ENCODE measurements around the gene PPP1R36.
"Not testable (repeated sequence)": the region's sequence is repeated elsewhere in the genome, so short reads cannot be mapped to it uniquely, and the experiment has no call there.

PPP1R36 gene

GRCh38 chr14:64569646-64570045 is 19.9 kb downstream of the PPP1R36 start:
- not testable (repeated sequence) for H3K4me1 Mint-ChIP-seq (ENCODE audit: low read depth); H3K36me3 Mint-ChIP-seq (ENCODE audit: low read depth); H3K4me3 Mint-ChIP-seq; H3K9me3 Mint-ChIP-seq; H3K27ac Mint-ChIP-seq
- H3K27me3 Mint-ChIP-seq (ENCODE audit: low read depth), result peaks cover 25% of the 10 kb centered on the region

DNA sequence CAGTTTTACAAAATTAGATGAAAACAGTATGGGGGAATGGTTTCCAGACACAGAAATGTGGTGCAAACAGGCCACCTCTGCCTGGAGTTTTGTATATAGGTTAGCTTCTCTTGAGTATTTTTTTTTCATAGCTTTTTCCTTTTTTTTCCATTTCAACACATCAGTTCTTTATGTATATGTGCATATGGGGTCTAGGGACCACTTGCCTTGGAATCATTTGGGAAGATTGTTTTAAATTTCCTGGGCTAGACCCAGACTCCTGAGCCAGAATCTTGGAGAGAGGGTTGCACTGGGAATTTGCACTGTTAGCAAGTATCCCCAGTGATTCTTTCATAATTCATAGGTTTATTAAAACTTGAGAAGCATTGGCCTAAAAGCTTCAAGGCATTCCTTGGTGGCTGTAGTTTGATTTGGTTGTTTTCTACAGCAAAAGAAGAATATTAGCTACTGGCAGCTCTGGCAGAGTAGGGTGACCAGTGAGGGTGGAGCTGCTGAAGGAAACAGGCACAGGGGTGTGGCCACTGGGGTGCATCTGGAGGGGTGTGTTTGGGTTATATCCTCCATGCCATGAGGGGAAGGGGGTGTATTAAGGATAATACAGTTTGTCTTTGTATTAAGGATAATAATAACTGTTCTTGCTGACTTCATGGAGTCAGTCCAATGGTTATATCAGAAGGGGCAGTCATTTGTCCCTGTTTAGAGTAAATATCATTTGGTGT is 22.8 kb downstream of the PPP1R36 start:
- no peaks in the 10 kb centered on the region for H3K9me3 Mint-ChIP-seq
- H3K27me3 Mint-ChIP-seq (ENCODE audit: low read depth), result peaks cover 7% of the 10 kb centered on the region
- H3K27ac Mint-ChIP-seq, result no peak overlapping the region
- H3K36me3 Mint-ChIP-seq (ENCODE audit: low read depth), result no peaks in the 10 kb centered on the region
- H3K4me3 Mint-ChIP-seq, result no peak overlapping the region
- H3K4me1 Mint-ChIP-seq (ENCODE audit: low read depth), result no peaks in the 10 kb centered on the region

- no peak overlapping the region for H3K27ac Mint-ChIP-seq
- peaks cover 6% of the 10 kb centered on the region for H3K27me3 Mint-ChIP-seq (ENCODE audit: low read depth)
- no peaks in the 10 kb centered on the region for H3K4me1 Mint-ChIP-seq (ENCODE audit: low read depth)
- no peak overlapping the region for H3K4me3 Mint-ChIP-seq
- H3K9me3 Mint-ChIP-seq, result no peaks in the 10 kb centered on the region
- no peaks in the 10 kb centered on the region for H3K36me3 Mint-ChIP-seq (ENCODE audit: low read depth)
Observed at GRCh38 chr14:64573109-64573508, 23.3 kb downstream of the PPP1R36 start.

DNA sequence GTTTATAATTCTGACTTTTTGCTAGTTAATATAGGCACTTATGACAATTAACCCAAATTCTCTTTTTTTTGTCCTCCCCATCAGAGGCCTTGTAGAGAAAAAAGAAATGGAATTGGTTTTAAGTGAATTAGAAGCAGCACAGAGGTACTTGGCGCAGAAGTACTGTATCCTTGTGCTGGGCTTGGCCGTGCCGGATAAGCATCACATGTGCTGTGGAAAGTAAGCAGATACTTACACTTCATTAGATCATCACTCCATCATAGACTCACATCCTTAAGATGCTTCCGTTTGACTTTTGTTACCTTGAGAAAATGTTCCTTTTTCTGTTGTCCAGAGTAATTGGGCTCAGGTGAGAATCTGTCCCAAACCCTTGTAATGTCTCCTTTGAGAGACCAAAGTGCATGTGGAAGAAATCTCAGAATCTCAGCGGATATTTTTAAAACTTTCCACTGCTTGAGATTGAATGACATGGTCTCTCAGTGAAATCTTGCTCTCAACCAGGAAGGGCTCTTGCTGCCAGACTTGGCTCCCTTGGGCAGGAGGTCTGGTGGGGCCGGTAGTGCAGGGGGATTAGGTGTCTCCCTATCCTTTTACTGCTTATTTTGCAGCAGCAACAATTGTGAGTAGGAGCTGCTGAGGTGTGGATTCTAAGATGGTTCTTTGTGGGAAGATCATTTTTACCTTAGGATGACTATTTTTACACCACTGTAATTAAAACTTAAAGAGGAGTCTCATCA is 24.8 kb downstream of the PPP1R36 start:
- H3K4me3 Mint-ChIP-seq, result no peak overlapping the region
- H3K4me1 Mint-ChIP-seq (ENCODE audit: low read depth), result no peaks in the 10 kb centered on the region
- no peaks in the 10 kb centered on the region for H3K36me3 Mint-ChIP-seq (ENCODE audit: low read depth)
- peaks cover 8% of the 10 kb centered on the region for H3K27me3 Mint-ChIP-seq (ENCODE audit: low read depth)
- H3K27ac Mint-ChIP-seq, result no peak overlapping the region
- no peaks in the 10 kb centered on the region for H3K9me3 Mint-ChIP-seq

DNA sequence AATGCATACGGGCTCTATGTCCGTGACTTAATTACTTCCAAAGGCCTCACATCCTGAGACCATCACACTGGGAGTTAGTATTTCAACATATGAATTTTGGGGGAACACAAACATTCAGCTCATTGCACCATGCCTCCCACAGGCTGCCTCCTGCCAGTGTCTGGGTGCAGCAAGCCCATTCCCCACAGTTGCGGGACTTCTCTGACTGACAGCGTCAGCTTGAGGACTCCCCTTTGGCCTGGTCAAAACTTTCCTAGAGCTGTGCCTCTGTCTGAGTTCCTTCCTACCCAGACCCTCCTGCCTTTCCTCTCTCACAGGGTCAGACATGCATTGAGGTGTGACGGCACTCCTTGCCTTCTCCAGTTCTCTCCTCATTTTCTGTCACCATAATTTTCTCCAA is 27.4 kb downstream of the PPP1R36 start:
- H3K27ac Mint-ChIP-seq, result no peak overlapping the region
- H3K9me3 Mint-ChIP-seq, result no peaks in the 10 kb centered on the region
- H3K27me3 Mint-ChIP-seq (ENCODE audit: low read depth), result peaks cover 5% of the 10 kb centered on the region
- H3K4me3 Mint-ChIP-seq, result no peak overlapping the region
- no peaks in the 10 kb centered on the region for H3K4me1 Mint-ChIP-seq (ENCODE audit: low read depth)
- no peaks in the 10 kb centered on the region for H3K36me3 Mint-ChIP-seq (ENCODE audit: low read depth)

DNA sequence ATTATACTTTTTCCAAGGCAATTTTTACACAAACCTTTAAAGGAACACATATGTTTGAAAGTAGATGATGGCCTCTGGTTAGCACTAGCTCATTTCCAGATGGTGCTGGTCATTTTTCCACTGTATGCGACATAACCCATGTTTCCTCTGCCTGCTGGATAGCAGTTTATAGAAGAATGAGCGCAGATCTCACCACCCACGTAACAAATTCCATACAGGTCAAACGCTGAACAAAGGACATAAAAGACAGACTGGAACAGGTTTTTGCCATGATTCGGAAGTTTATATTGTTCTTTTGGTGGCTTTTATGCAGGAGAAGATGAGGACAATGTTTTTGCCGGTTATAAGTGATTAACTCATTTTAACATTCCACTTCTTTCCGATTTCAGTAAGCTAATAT is 30.7 kb downstream of the PPP1R36 start:
- Mint-ChIP-seq H3K36me3 (ENCODE audit: low read depth) (no peaks in the 10 kb centered on the region), H3K27me3 (ENCODE audit: low read depth) (peaks cover 5% of the 10 kb centered on the region), H3K27ac (no peak overlapping the region), H3K9me3 (no peaks in the 10 kb centered on the region), H3K4me1 (ENCODE audit: low read depth) (no peaks in the 10 kb centered on the region), H3K4me3 (no peak overlapping the region)

DNA sequence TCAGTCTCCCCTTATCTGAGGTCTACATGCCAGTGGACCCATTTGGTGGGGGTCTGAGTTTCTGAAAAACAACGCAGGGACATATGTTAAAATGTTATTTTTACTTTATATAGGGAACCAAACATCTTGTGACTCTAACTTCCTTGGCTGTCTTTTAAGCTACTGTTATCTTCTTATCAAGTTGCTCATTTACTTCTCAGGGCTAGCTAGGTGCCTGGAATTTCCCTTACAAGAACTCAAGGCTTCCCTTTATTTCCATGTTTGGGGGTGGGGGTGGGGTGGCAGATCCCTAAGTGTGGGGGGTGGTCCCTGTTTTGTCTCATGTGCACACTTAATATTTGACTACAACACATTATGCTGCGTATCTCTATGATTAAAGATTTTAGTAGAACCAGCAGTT is 31.6 kb downstream of the PPP1R36 start:
- Mint-ChIP-seq H3K4me1 (ENCODE audit: low read depth) (no peaks in the 10 kb centered on the region), H3K9me3 (no peaks in the 10 kb centered on the region), H3K4me3 (no peak overlapping the region), H3K27ac (no peak overlapping the region), H3K36me3 (ENCODE audit: low read depth) (no peaks in the 10 kb centered on the region), H3K27me3 (ENCODE audit: low read depth) (peaks cover 5% of the 10 kb centered on the region)

DNA sequence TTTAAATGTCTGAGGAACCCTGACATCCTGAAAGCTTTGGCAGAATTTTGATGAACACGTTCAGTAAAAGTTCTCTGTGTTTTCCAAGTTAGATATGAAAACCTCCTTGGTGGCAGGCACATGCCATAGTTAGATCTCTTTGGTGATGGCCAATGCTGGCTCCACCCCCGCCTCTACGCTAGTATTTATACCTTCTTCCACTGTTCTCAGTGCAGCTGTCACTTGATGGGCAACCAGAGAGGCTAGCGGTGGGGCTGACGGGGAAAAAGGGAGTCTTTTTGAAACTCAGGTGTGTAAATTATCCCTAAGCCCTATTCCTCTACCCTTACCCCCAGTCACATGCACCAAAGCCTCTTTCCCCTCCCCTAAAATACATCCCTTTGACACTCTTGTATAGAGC is 32.1 kb downstream of the PPP1R36 start:
- Mint-ChIP-seq H3K27me3 (ENCODE audit: low read depth) (peaks cover 5% of the 10 kb centered on the region), H3K4me3 (no peak overlapping the region), H3K4me1 (ENCODE audit: low read depth) (no peaks in the 10 kb centered on the region), H3K27ac (no peak overlapping the region), H3K36me3 (ENCODE audit: low read depth) (no peaks in the 10 kb centered on the region), H3K9me3 (no peaks in the 10 kb centered on the region)

DNA sequence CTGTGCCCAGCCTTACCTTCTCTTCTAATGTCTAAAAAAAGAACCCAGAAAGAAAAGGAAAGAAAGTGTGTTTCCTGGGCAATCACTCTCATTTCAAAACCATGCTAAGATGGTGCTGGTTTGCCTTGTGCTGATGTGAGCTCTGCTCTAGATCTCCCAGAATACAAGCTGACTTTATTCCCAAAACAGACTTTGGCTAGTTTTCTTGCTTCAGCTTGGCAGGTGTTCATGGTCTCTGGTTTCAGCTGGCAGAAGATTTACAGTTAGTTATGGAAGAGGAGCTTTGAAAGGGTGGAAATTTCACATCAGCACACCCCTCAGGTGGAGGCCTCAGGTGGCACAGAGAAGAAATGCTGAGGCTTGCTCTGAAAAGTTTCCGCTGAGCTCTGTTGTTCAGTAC is 34.4 kb downstream of the PPP1R36 start:
- H3K4me3 Mint-ChIP-seq, result no peak overlapping the region
- no peak overlapping the region for H3K27ac Mint-ChIP-seq
- H3K27me3 Mint-ChIP-seq (ENCODE audit: low read depth), result peaks cover 4% of the 10 kb centered on the region
- no peaks in the 10 kb centered on the region for H3K36me3 Mint-ChIP-seq (ENCODE audit: low read depth)
- no peaks in the 10 kb centered on the region for H3K4me1 Mint-ChIP-seq (ENCODE audit: low read depth)
- no peaks in the 10 kb centered on the region for H3K9me3 Mint-ChIP-seq

DNA sequence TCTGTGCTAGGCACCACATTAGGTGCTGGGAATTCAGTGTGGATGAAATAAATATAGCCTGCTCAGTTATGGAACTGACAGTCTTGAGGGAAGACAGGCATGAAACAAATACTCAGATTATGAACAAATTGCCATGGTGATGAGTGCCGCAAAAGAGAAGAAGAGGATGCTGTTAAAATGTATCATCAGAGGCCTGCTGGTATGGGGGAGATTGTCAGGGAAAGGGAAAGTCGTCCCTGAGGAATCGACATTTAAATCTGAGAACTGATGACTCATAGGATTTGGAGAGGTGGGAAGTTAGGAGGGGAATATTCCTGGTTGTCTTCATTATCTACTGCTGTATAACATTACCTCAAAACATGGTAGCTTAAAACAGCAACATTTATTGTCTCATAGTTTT is 42.0 kb downstream of the PPP1R36 start:
- no peaks in the 10 kb centered on the region for H3K9me3 Mint-ChIP-seq
- no peaks in the 10 kb centered on the region for H3K36me3 Mint-ChIP-seq (ENCODE audit: low read depth)
- H3K4me3 Mint-ChIP-seq, result no peak overlapping the region
- H3K4me1 Mint-ChIP-seq (ENCODE audit: low read depth), result no peaks in the 10 kb centered on the region
- no peak overlapping the region for H3K27ac Mint-ChIP-seq
- H3K27me3 Mint-ChIP-seq (ENCODE audit: low read depth), result peaks cover 29% of the 10 kb centered on the region

GRCh38 chr14:64594438-64594837 is 44.7 kb downstream of the PPP1R36 start:
- Mint-ChIP-seq H3K36me3 (ENCODE audit: low read depth) (no peaks in the 10 kb centered on the region), H3K27ac (no peak overlapping the region), H3K4me1 (ENCODE audit: low read depth) (peaks cover 4% of the 10 kb centered on the region), H3K27me3 (ENCODE audit: low read depth) (peaks cover 41% of the 10 kb centered on the region), H3K9me3 (no peaks in the 10 kb centered on the region), H3K4me3 (no peak overlapping the region)

DNA sequence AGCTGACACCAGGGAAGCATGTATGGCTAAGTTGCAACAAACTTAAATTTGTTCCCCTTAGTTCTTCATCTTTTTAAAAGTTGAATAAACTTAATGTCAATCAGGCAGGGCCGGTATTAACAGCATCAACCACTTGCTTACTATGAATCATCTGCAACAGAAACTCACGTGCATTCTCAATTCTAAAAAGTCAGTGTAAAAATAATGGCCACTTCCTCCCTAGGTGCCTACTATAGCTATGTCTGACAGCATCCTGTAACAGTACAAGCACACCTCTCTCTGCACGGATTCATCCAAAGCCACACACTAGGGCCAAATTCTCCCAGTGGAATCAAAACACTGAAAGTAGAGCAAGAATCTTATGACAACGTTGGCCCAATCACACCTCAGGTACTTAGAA is 48.6 kb downstream of the PPP1R36 start:
- Mint-ChIP-seq H3K27me3 (ENCODE audit: low read depth) (peaks cover 44% of the 10 kb centered on the region), H3K36me3 (ENCODE audit: low read depth) (no peaks in the 10 kb centered on the region), H3K9me3 (no peaks in the 10 kb centered on the region), H3K4me1 (ENCODE audit: low read depth) (peaks cover 4% of the 10 kb centered on the region), H3K4me3 (no peak overlapping the region), H3K27ac (no peak overlapping the region)

DNA sequence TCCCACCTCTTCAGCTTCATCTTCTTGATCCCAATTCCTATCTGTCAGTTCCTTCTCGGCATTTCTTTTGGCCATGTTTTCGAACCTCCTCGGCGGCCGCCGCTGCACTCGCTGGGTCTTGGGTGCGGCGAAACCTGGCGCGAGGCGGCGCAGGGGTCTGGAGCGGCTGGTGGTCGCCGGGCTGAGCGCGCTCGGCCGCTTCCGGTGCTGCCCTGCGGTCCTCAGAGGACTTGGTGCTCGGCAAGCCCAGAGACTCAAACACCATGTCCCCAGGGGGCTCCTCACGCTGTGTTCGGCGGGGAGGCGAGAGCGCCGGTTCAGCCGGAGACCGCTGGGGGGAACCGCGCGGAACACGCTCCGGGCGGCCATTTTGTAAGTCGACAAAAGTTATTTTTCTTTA is 51.8 kb downstream of the PPP1R36 start:
- H3K36me3 Mint-ChIP-seq (ENCODE audit: low read depth), result no peaks in the 10 kb centered on the region

GRCh38 chr14:64602826-64603225 is 53.1 kb downstream of the PPP1R36 start:
- peaks cover 4% of the 10 kb centered on the region for H3K4me1 Mint-ChIP-seq (ENCODE audit: low read depth)
- peaks cover 29% of the 10 kb centered on the region for H3K27me3 Mint-ChIP-seq (ENCODE audit: low read depth)
- H3K4me3 Mint-ChIP-seq, result no peak overlapping the region
- H3K36me3 Mint-ChIP-seq (ENCODE audit: low read depth), result no peaks in the 10 kb centered on the region
- H3K9me3 Mint-ChIP-seq, result no peaks in the 10 kb centered on the region
- H3K27ac Mint-ChIP-seq, result no peak overlapping the region

More for the DNA sequence above, 51.8 kb downstream of the PPP1R36 start:
- Mint-ChIP-seq H3K27me3 (ENCODE audit: low read depth) (peaks cover 36% of the 10 kb centered on the region), H3K4me3 (no peak overlapping the region), H3K4me1 (ENCODE audit: low read depth) (peaks cover 4% of the 10 kb centered on the region), H3K27ac (no peak overlapping the region), H3K9me3 (no peaks in the 10 kb centered on the region)

DNA sequence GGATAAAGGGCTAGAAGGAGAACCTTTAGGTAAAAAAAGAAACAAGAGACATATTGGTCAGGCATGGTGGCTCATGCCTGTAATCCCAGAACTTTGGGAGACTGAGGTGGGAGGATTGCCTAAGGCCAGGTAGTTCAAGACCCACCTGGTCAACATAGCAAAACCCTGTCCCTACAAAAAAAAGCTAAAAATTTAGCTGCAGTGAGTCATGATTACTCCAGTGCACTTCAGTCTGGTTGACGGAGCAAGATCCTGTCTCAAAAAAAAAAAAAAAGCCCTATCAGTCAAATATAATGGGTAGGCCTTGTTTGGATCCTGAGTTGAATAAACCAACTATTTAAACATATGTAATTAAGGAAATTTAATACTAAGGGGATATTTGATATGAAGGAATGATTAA is 54.2 kb downstream of the PPP1R36 start:
- no peaks in the 10 kb centered on the region for H3K4me1 Mint-ChIP-seq (ENCODE audit: low read depth)
- H3K27ac Mint-ChIP-seq, result no peak overlapping the region
- H3K36me3 Mint-ChIP-seq (ENCODE audit: low read depth), result no peaks in the 10 kb centered on the region
- no peak overlapping the region for H3K4me3 Mint-ChIP-seq
- peaks cover 23% of the 10 kb centered on the region for H3K27me3 Mint-ChIP-seq (ENCODE audit: low read depth)
- no peaks in the 10 kb centered on the region for H3K9me3 Mint-ChIP-seq
